HCT116 (cell line): ENCODE measurements around the gene CDS1. TPM values are rescaled to one million over a fixed set of nuclear protein-coding genes. Genes with fewer than 3 reads are reported as not detected.

ENCODE experiments used
- ATAC-seq: fragments of 200-7000 bp; cut with Tn5 transposase; 2 replicates; pipeline ENCODE4 v1.9.1; 2020; ENCODE audit warnings: mild to moderate bottlenecking, moderate library complexity
- BruUV-seq: library from RNA; stranded (reverse); fragments of 400-500 nt; replicated peaks from 2 replicates; lab custom pipeline; 2021; lab: Mats Ljungman, UMichigan
- CTCF ChIA-PET: fragments of 300-600 bp; sonication (Branson Sonifier 250); formaldehyde crosslinking; loops from one replicate; lab custom pipeline; 2021; ENCODE audit warnings: antibody characterized with exemption; lab: Charles Lee
- POLR2A ChIA-PET: fragments of 300-600, 350-600 bp; sonication (Branson Sonifier 250); formaldehyde crosslinking; loops from one replicate; lab custom pipeline; 2021; ENCODE audit warnings: antibody characterized with exemption; lab: Charles Lee
- RAD21 ChIA-PET, 2 experiments: fragments of 300-600 bp; sonication (Branson Sonifier 250); formaldehyde crosslinking; loops; one replicate each; lab custom pipeline; 2023; ENCODE audit warnings: low total read pairs in 2 of 2; ENCODE audit not compliant: uncharacterized antibody in 2 of 2, unreplicated experiment in 2 of 2, low non-redundant PET in 1 of 2; lab: Charles Lee
- DNase-seq: peaks from one replicate; pipeline ENCODE4 v3.0.0-alpha.2; 2010; ENCODE audit warnings: low read depth, low spot score
- H2AFZ ChIP-seq: fragments of 200-600 bp; shearing (Covaris generic), sonication (generic); 2 replicates; pipeline ENCODE4 v1.6.1; 2017; ENCODE audit warnings: low read depth, mixed run types, mixed read lengths, antibody characterized with exemption, low read length; ENCODE audit not compliant: poor library complexity, severe bottlenecking
- H3K27ac ChIP-seq: 2 replicates; pipeline ENCODE4 v1.5.1; 2012; ENCODE audit warnings: low read depth, low read length
- H3K27me3 ChIP-seq: fragments of 200-600 bp; sonication (generic); 2 replicates; pipeline ENCODE4 v1.6.1; 2016; ENCODE audit warnings: mixed run types, low read length, mixed read lengths; ENCODE audit not compliant: insufficient read depth
- H3K36me3 ChIP-seq, 2 experiments: fragments of 200-500 bp in 1 of 2; fragments of 200-600 bp in 1 of 2; sonication (Bioruptor generic) in 1 of 2; sonication (generic) in 1 of 2; 2 replicates each; pipeline versions ENCODE4 v1.5.1 to v1.6.1; 2014 to 2016; ENCODE audit warnings: low read length in 2 of 2, inconsistent platforms in 1 of 2, mixed read lengths in 1 of 2, mixed run types in 1 of 2; ENCODE audit not compliant: insufficient read depth in 2 of 2, control insufficient read depth in 1 of 2
- H3K4me1 ChIP-seq, 2 experiments: fragments of 200-600 bp in 1 of 2; sonication (generic) in 1 of 2; 2 replicates each; pipeline versions ENCODE4 v1.5.1 to v1.6.1; 2012 to 2017; ENCODE audit warnings: low read length in 2 of 2, inconsistent platforms in 1 of 2, mild to moderate bottlenecking in 1 of 2, mixed read lengths in 1 of 2, mixed run types in 1 of 2, moderate library complexity in 1 of 2; ENCODE audit not compliant: insufficient read depth in 2 of 2, control insufficient read depth in 1 of 2
- H3K4me2 ChIP-seq: fragments of 200-600 bp; sonication (generic); 2 replicates; pipeline ENCODE4 v1.6.1; 2017; ENCODE audit warnings: mixed run types, low read length, mixed read lengths
- H3K4me3 ChIP-seq, 2 experiments: fragments of 200-600 bp in 1 of 2; sonication (generic) in 1 of 2; replicated peaks in 1 of 2; 2 replicates each; pipeline ENCODE4 v1.5.1; 2011 to 2016; ENCODE audit warnings: low read length in 2 of 2, control low read depth in 1 of 2, low read depth in 1 of 2, mild to moderate bottlenecking in 1 of 2, mixed read lengths in 1 of 2, mixed run types in 1 of 2
- H3K79me2 ChIP-seq: fragments of 200-600 bp; sonication (generic); 2 replicates; pipeline ENCODE4 v1.6.1; 2017; ENCODE audit warnings: mild to moderate bottlenecking, mixed run types, low read length, moderate library complexity, mixed read lengths; ENCODE audit not compliant: insufficient read depth
- H3K9ac ChIP-seq: fragments of 200-600 bp; sonication (generic); 2 replicates; pipeline ENCODE4 v1.6.1; 2016; ENCODE audit warnings: low read length, mixed read lengths
- H3K9me2 ChIP-seq: fragments of 200-600 bp; sonication (generic), shearing (Covaris generic); 2 replicates; pipeline ENCODE4 v1.6.1; 2017; ENCODE audit warnings: mixed run types, mild to moderate bottlenecking, moderate library complexity; ENCODE audit not compliant: insufficient read depth
- H3K9me3 ChIP-seq, 2 experiments: fragments of 200-500 bp in 1 of 2; fragments of 200-600 bp in 1 of 2; sonication (Bioruptor generic) in 1 of 2; sonication (generic) in 1 of 2; 2 replicates each; pipeline ENCODE4 v1.6.1; 2014 to 2017; ENCODE audit warnings: low read length in 2 of 2, mixed read lengths in 2 of 2, inconsistent platforms in 1 of 2, low read depth in 1 of 2, mild to moderate bottlenecking in 1 of 2, mixed run types in 1 of 2, moderate library complexity in 1 of 2; ENCODE audit not compliant: control insufficient read depth in 1 of 2, insufficient read depth in 1 of 2
- H4K20me1 ChIP-seq: fragments of 200-600 bp; sonication (generic), shearing (Covaris generic); 2 replicates; pipeline ENCODE4 v1.6.1; 2017; ENCODE audit warnings: mixed run types, mild to moderate bottlenecking, moderate library complexity; ENCODE audit not compliant: insufficient read depth
- ATF3 ChIP-seq: IDR thresholded peaks from 2 replicates; pipeline ENCODE4 v1.6.1; 2012
- ELF1 ChIP-seq: IDR thresholded peaks from 2 replicates; pipeline ENCODE4 v1.6.1; 2012; ENCODE audit warnings: low read depth, borderline replicate concordance
- EZH2phosphoT487 ChIP-seq: fragments of 200-600 bp; IDR thresholded peaks from 2 replicates; pipeline ENCODE4 v1.6.1; 2018; ENCODE audit warnings: antibody characterized with exemption, borderline replicate concordance
- JUND ChIP-seq: IDR thresholded peaks from 2 replicates; pipeline ENCODE4 v1.6.1; 2012
- POLR2AphosphoS5 ChIP-seq: IDR thresholded peaks from 2 replicates; pipeline ENCODE4 v1.6.1; 2011; ENCODE audit warnings: mild to moderate bottlenecking, low read depth, low read length, moderate library complexity
- YY1 ChIP-seq: IDR thresholded peaks from 2 replicates; pipeline ENCODE4 v1.6.1; 2011; ENCODE audit warnings: low read length, low read depth, moderate library complexity, mild to moderate bottlenecking; ENCODE audit not compliant: insufficient replicate concordance; ENCODE audit errors: extremely low read depth
- ZBTB33 ChIP-seq: IDR thresholded peaks from 2 replicates; pipeline ENCODE4 v1.6.1; 2011; ENCODE audit warnings: mild to moderate bottlenecking, low read length, moderate library complexity; ENCODE audit not compliant: insufficient replicate concordance; ENCODE audit errors: extremely low read depth
- ZNF274 ChIP-seq: fragments of 200-500 bp; sonication (Bioruptor generic); IDR thresholded peaks from 2 replicates; pipeline ENCODE4 v1.6.1; 2014; ENCODE audit warnings: mild to moderate bottlenecking, low read depth, low read length, inconsistent platforms
- intact Hi-C: fragments of 100-400 bp; cut with micrococcal nuclease; formaldehyde crosslinking; loops from 2 replicates; pipeline ENCODE4 v1.10.0; 2022
- total RNA-seq: library from RNA; stranded (reverse); gene quantifications from one replicate; pipeline ENCODE4 v1.2.1, GENCODE V29; 2021; ENCODE audit not compliant: unreplicated experiment

CDS1 gene
- total RNA-seq, 1 experiment from 2014 or later = 14.6 TPM

- no peak overlapping the region for H3K27ac ChIP-seq
- BruUV-seq = no TSS peak
- intact Hi-C loops = no loop called here
Observed at GRCh38 chr4:84685105-84685504, 102.2 kb downstream of the CDS1 start.

More at GRCh38 chr4:84685105-84685504, 102.2 kb downstream of the CDS1 start:
- H3K36me3 ChIP-seq = peaks cover 0 to 2% of the 10 kb centered on the region in 2 experiments; a peak in 1 of 4 replicates
- no peak overlapping the region for H3K4me3 ChIP-seq
- no peaks in the 10 kb centered on the region for H3K9me3 ChIP-seq
- H3K9ac ChIP-seq = no peak overlapping the region
- no peak for DNase-seq
- RAD21 ChIA-PET = no interaction called here
- no peaks in the 10 kb centered on the region for H3K79me2 ChIP-seq
- TF ChIP-seq ATF3 = no peak
- TF ChIP-seq ZBTB33 = no peak
- TF ChIP-seq JUND = no peak
- no peak for TF ChIP-seq YY1
- no peak for TF ChIP-seq ZNF274
- no peak for TF ChIP-seq POLR2AphosphoS5
- no peak for TF ChIP-seq ELF1
- no peak for TF ChIP-seq EZH2phosphoT487
- no peaks in the 10 kb centered on the region for H3K9me2 ChIP-seq
- H3K27me3 ChIP-seq = no peaks in the 10 kb centered on the region
- CTCF ChIA-PET = no interaction called here
- no peak overlapping the region for H3K4me2 ChIP-seq
- no peaks in the 10 kb centered on the region for H4K20me1 ChIP-seq
- no peak for ATAC-seq
- POLR2A ChIA-PET = no interaction called here
- peaks cover 21 to 31% of the 10 kb centered on the region in 2 experiments for H3K4me1 ChIP-seq
- H2AFZ ChIP-seq = no peak overlapping the region
